Measurements from ENCODE around the gene PTH1R.

DNA sequence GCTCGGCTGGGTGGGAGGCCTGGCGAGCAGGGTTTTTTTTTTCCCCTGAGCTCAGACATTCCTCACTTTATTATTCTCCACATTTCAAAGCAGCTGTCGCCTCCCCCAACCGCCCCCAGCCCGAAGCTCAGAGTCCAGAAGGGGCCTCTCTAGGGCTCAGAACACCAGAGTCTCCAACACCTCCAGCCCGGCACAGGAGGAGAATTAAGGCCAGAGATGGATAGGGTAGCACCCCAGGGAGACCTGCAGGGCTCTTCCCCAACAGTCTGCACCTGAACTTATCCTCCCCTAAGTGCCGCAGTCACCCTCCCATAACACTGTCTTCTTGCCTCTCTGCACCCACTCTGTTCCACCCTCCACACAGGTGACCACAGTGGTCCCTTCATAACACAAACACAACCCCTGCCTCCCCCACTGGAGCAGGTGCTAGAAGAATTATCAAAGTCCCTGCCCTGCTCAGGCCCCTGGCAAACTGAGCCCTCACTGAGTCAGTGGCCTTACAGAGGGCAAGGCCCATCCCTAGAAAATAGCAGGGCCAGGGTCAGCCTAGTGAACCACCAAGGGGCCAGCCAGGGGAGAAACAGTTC, 28.4 kb upstream of the PTH1R start:
- no peak for TF ChIP-seq POLR2AphosphoS5 (IDR thresholded peaks at IDR 0.05; ENCODE audit: low read depth, low read length)
- TF ChIP-seq TCF7L2 (IDR thresholded peaks at IDR 0.05; ENCODE audit: low read depth, low read length): no peak
- TF ChIP-seq, protein P1, sequence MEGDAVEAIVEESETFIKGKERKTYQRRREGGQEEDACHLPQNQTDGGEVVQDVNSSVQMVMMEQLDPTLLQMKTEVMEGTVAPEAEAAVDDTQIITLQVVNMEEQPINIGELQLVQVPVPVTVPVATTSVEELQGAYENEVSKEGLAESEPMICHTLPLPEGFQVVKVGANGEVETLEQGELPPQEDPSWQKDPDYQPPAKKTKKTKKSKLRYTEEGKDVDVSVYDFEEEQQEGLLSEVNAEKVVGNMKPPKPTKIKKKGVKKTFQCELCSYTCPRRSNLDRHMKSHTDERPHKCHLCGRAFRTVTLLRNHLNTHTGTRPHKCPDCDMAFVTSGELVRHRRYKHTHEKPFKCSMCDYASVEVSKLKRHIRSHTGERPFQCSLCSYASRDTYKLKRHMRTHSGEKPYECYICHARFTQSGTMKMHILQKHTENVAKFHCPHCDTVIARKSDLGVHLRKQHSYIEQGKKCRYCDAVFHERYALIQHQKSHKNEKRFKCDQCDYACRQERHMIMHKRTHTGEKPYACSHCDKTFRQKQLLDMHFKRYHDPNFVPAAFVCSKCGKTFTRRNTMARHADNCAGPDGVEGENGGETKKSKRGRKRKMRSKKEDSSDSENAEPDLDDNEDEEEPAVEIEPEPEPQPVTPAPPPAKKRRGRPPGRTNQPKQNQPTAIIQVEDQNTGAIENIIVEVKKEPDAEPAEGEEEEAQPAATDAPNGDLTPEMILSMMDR (IDR thresholded peaks at IDR 0.05): no peak
- no peak for TF ChIP-seq SIN3A (IDR thresholded peaks at IDR 0.05; ENCODE audit: borderline replicate concordance, insufficient read depth, low read depth, low read length)

All from Panc1 (cell line).